HFF-Myc (cell line): ENCODE data around the gene ZNF174.

Experiments
- DNase-seq: peaks from one replicate; pipeline ENCODE4 v3.0.0-alpha.2; 2011; ENCODE audit warnings: low read depth; ENCODE audit errors: extremely low read depth
- H3K4me3 ChIP-seq: replicated peaks from 2 replicates; pipeline ENCODE4 v1.5.1; 2011; ENCODE audit warnings: low read depth, mild to moderate bottlenecking, control low read depth, low read length
- CTCF ChIP-seq: IDR thresholded peaks from 2 replicates; pipeline ENCODE4 v1.5.1; 2012; ENCODE audit warnings: mild to moderate bottlenecking, low read depth, low read length, control low read depth; ENCODE audit errors: missing control alignments

The ZNF174 gene

GRCh38 chr16:3457434-3458252 lies 56.6 kb downstream of the ZNF174 start:
- peak overlapping the region; percentile 77 for H3K4me3 ChIP-seq
- DNase-seq, result no peak
- TF ChIP-seq CTCF, result peak; percentile 36

- TF ChIP-seq CTCF, result no peak
- H3K4me3 ChIP-seq, result peak overlapping the region; percentile 77
- no peak for DNase-seq
Observed at GRCh38 chr16:3458278-3458851, 57.4 kb downstream of the ZNF174 start.

GRCh38 chr16:3458852-3459361 lies 57.9 kb downstream of the ZNF174 start:
- DNase-seq, result no peak
- no peak for TF ChIP-seq CTCF

More at GRCh38 chr16:3458852-3459361, 57.9 kb downstream of the ZNF174 start:
- peak overlapping the region; percentile 77 for H3K4me3 ChIP-seq
